HepG2 (cell line): Measurements from ENCODE around the gene FAAH2.
"Not testable (repeated sequence)": the region's sequence is repeated elsewhere in the genome, so short reads cannot be mapped to it uniquely, and the experiment has no call there.

Experiments
- EZH2 ChIP-seq: conservative IDR thresholded peaks from 2 replicates; pipeline ENCODE4 v1.6.1; 2012; ENCODE audit warnings: mild to moderate bottlenecking, low read depth, low read length, moderate library complexity
- FOXK1 ChIP-seq: sonication (generic); formaldehyde crosslinking; IDR thresholded peaks from 2 replicates; pipeline ENCODE4 v1.4.0; 2020; ENCODE audit warnings: low read depth, missing genetic modification reagents, borderline replicate concordance
- HDAC6 ChIP-seq: fragments of 200-600 bp; sonication (generic); IDR thresholded peaks from 2 replicates; pipeline ENCODE4 v1.7.0; 2017; ENCODE audit warnings: mild to moderate bottlenecking, antibody characterized with exemption, low read length, low read depth
- SMARCE1 ChIP-seq: fragments of 450-650 bp; IDR thresholded peaks from 2 replicates; pipeline ENCODE4 v1.6.1; 2017; ENCODE audit warnings: borderline replicate concordance
- TAF1 ChIP-seq: sonication (generic); formaldehyde crosslinking; IDR thresholded peaks from 2 replicates; pipeline ENCODE4 v1.4.0; 2020; ENCODE audit warnings: missing genetic modification reagents
- TBX2 ChIP-seq: sonication (generic); formaldehyde crosslinking; IDR thresholded peaks from 2 replicates; pipeline ENCODE4 v1.5.0; 2020; ENCODE audit warnings: missing genetic modification reagents, mild to moderate bottlenecking, borderline replicate concordance
- ZC3H4 ChIP-seq: sonication (generic); formaldehyde crosslinking; IDR thresholded peaks from 2 replicates; pipeline ENCODE4 v1.4.0; 2020; ENCODE audit warnings: missing genetic modification reagents, borderline replicate concordance
- ZNF589 ChIP-seq: sonication (generic); formaldehyde crosslinking; conservative IDR thresholded peaks from 2 replicates; pipeline ENCODE4 v1.8.0; 2022; ENCODE audit warnings: mild to moderate bottlenecking, moderate library complexity, missing genetic modification reagents
- TF ChIP-seq, protein P1 (sequence below): sonication (generic); formaldehyde crosslinking; IDR thresholded peaks from 2 replicates; pipeline ENCODE4 v1.4.0; 2020; ENCODE audit warnings: missing genetic modification reagents

DNA sequence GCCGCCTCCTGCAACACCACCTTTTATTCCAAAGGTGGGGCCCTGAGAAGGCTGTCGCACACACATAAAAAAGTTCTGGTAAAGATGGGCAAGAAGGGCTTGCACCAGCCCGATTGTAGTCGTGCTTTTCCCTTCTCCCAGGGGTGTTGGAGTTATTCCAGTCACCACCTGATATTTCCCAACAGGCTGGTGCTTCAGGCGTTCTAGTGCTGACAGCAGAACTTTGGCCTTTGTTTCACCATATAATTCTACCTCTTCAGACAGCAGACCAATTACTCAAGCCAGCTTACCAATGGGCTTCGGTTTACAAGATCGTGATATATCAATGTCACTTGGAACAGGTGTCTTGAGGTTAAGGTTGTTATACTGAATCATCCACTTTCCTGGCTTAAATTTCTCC, 107.7 kb downstream of the FAAH2 start:
- not testable (repeated sequence) for TF ChIP-seq FOXK1; SMARCE1; HDAC6; TAF1 (CRISPR knock-in tag); EZH2; TBX2 (CRISPR knock-in tag); ZC3H4; ZNF589 (CRISPR knock-in tag)
- TF ChIP-seq, protein P1, sequence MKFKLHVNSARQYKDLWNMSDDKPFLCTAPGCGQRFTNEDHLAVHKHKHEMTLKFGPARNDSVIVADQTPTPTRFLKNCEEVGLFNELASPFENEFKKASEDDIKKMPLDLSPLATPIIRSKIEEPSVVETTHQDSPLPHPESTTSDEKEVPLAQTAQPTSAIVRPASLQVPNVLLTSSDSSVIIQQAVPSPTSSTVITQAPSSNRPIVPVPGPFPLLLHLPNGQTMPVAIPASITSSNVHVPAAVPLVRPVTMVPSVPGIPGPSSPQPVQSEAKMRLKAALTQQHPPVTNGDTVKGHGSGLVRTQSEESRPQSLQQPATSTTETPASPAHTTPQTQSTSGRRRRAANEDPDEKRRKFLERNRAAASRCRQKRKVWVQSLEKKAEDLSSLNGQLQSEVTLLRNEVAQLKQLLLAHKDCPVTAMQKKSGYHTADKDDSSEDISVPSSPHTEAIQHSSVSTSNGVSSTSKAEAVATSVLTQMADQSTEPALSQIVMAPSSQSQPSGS (CRISPR knock-in tag): not testable (repeated sequence)
